ENCODE results near the gene CRYBB3.
"Not testable (repeated sequence)": the region's sequence is repeated elsewhere in the genome, so short reads cannot be mapped to it uniquely, and the experiment has no call there.

Gene CRYBB3

DNA sequence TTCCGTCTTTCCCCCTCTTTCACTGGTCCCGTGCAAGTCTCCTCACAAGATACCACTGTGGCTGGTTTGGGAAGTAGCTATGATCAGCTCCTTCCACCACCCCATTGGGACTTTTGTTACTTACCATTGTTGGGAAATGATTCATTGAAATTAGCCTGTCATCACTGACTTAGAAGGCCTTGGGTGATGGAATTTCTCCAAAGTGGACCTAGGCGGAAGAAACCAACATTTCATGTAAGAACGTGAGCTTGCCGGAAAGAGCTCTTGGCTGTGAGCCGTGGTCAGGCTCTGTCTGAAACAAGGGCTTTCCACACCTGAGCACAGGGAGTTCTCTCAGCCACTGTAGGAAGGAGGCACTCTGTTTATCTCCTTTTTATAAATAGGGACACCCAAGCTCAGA, 23.5 kb upstream of the CRYBB3 start:
- no peak for DNase-seq

- DNase-seq = no peak
These were observed 22.9 kb upstream of the CRYBB3 start for GRCh38 chr22:25176799-25177198.

DNA sequence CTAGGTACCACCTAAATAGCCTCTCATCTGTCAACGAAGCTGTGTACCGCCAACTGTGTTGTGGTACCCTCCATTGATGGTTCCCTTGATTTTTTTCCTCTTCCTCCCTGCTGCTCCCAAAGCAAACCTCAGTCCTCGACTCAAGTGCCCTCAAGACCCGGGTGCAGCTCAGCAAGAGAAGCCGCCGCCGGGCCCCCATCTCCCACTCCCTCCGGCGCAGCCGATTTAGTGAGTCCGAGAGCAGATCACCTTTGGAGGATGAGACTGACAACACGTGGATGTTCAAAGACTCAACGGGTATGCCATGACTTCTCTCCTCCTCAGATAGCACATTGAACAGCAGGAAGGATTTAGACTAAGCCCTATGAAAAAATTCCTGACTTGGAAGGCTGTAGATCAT, 22.4 kb upstream of the CRYBB3 start:
- DNase-seq = no peak

DNA sequence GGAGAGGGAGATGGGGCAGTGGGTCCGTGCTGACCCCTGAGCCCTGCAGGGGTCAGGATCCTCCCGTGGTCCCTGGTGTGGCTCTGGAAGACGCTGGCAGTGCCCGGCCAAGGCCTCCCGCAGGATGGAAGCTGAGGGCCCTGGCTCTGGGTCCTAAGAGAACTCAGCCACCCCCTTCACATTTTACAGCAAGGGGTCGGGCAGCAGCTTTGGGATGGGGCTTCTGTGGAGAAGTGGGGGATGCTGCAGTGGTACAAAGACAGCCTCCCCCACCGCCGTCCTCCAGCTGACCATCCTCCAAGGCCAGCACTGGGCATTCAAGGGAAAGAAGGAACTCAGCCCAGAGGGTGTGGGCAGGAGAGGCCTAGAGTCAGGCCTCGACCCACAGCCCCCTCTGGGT, 21.8 kb upstream of the CRYBB3 start:
- no peak for DNase-seq

DNA sequence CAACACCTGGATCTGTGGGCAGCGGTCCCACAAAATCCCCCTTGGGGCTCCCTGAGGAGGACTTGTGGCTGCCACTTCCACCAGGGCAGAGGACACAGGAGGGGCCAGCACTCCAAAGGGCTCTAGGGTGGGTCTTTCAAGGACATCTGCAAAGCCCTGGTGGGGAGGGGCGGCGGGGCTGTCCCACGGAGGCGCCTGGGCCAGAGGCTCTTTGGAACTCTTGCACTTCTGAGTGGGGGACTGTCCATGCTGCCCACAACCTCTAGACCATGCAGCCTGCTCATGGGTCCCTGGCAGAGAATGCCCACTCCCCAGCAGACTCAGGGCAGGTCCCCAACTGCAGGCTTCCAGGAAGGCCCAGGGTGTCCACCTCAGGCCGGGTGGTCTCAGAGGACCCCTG, 21.3 kb upstream of the CRYBB3 start:
- not testable (repeated sequence) for DNase-seq

- DNase-seq = not testable (repeated sequence)
These were observed 20.6 kb upstream of the CRYBB3 start for GRCh38 chr22:25178869-25179631.

GRCh38 chr22:25182131-25183110, 17.2 kb upstream of the CRYBB3 start:
- DNase-seq = no peak

- DNase-seq = no peak
These were observed 15.6 kb upstream of the CRYBB3 start for GRCh38 chr22:25183949-25184619.

DNA sequence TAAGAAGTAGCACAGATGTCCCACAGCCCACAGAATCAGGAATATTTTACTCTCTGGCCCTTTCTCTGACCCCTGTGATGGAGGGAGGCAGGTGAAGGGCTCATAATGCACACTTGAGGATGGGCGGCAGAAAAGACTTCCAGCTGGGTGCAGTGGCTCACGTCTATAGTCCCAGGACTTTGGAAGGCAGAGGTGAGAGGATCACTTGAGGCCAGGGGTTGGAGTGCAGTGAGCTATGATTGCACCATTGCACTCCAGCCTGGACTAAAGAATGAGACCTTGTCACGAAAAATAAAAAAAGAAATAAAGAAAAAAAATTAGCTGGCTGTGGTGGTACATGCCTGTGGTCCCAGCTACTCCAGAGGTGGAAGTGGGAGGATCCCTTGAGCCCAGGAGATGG, 13.5 kb upstream of the CRYBB3 start:
- DNase-seq = no peak

- no peak for DNase-seq
These were observed 12.2 kb upstream of the CRYBB3 start for GRCh38 chr22:25187469-25187868.

DNA sequence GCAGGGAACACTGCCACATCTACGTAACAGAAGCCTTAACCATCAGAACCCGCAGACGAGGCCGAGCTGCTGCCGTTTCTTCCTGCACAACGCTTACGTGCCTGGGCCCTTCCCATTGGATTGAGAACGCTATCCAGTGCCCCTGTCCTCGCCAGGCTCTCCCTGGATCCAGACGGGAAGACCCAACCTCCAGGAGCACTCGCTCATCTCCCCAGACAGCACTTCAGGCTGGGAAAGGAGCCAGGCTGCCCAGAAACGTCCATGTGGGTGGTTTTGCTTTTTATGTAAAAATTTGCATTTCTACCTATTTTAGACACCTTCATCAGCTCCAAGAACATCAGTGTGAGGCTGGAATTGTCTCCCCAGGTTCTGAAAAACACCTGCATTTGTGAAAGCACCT, 7.3 kb upstream of the CRYBB3 start:
- DNase-seq = no peak

DNA sequence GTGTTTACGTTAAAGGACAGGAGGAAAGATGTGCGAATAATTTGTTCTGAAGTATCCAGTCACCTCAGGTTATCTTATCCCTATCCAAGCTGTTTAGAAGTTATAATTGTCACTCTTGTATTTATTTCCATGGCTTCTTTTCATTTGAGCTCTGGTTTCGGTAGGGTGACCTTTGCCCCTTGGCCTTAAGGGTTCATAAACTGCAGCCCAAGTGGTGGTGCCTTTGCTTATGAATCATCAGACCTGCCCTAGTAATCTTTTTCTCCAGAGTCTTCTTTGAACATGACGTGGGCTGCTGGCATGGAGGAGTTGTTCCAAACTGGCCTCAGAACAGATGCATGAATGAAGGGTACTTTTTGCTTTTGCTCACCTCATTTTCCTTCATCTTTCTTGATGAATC, 6.5 kb upstream of the CRYBB3 start:
- DNase-seq = no peak

DNA sequence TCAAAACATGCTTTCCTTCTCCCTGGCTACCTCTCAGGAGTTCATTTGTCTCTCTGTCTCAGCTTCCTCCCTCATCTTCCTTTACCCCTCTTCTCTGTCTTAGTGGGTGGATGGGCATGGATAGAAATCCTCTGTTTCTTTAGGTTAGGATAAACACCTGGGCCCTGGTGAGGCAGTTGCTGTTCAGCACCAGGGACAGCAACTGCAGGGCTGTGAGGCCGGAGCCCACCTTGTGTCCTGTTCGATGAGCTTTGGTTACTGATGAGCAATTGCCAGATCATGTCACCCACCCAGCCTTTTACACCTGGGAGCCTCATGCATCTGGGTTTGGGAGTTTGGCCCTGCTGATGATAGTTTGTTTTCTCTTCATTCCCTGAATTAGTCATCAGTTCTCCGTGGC, 6.1 kb upstream of the CRYBB3 start:
- no peak for DNase-seq

DNA sequence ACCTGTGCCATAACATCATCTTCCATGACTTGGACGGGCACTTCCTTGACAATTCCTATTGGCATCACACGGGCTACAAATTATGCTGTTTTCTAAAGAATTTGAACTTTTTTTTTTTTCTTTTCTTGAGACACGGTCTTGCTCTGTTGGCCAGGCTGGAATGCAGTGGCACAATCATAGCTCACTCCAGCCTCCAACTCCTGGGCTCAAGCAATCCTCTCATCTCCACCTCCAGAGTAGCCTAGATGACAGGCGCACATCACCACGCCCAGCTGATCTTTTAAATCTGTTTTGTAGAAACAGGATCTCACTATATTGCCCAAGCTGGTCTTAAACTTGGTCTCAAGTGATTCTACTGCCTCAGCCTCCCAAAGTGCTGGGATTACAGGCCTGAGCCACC, 3.3 kb upstream of the CRYBB3 start:
- DNase-seq = no peak

- no peak for DNase-seq
These were observed 2.3 kb upstream of the CRYBB3 start for GRCh38 chr22:25197340-25197739.

DNA sequence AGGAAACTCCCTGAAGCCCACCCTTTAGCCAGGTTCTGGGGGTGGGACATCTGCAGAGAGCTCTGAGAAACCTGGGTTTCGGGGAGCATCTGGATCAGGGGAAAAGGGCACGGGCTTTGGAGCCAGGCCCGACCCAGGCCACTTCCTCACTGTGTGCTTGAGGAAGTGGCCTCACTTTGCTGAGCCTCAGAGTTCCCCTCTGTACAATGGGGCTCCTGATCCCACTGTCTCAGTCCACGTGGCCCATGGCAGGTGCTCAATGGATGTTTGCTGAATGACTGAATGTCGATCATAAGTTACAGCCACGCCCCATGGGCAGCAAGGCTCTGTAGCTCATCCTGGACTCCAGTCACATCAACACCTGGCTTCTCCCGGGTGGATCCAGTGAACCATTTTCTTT, 1.3 kb downstream of the CRYBB3 start:
- no peak for DNase-seq

DNA sequence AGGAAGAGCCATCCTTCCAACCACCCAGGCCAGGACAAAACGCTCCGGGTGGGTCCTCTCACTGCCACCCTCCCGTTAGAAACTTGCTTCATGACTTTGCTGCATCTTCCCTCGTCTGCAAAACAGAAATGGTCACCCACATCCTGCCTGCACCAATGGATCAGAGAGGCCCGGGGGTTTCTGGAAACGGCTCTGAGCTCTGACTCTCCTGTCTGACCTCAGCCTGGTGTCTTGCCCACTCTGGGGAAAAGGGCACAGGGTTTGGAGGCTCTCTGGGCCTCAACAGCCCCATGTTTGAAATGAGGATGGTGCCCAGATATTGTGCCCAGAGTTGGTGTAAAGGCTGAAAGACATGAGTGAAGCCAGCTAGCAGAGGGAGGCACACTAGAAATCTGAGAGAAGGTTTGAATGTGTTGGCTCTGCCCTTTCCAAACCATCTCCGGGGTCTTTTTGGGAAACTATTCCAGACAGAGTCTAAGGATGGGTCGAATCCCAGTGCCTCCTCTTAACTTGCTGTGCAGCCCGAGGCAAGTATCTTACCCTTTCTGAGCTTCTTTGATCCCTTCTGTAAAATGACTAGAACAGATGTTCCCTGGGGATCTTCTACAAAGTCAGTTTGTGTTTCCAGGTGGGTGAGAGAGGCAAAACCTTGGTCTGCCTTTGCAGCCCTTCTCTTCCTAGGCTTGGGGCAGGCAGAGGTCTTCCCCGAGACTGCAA, 2.1 kb downstream of the CRYBB3 start:
- no peak for DNase-seq

GRCh38 chr22:25202290-25202921, 2.7 kb downstream of the CRYBB3 start:
- DNase-seq = no peak

DNA sequence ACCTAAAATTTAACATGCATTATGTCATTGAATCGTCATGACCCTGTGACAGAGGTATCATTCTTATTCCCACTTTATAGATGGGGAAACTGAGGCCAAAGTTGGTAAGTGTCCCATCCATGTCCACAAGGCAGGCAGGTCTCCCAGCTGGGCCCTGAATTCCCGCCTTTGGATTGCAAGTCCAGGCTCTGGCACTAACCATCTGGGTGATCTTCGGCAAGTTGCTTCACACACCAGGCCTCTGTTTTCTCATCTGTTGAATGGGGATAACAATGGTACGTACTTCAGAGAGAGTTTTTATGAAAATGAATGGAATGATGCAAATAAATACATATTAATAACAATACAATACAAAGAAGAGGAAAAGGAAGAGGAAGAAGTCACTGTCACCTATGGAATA, 3.4 kb downstream of the CRYBB3 start:
- DNase-seq = no peak

GRCh38 chr22:25204547-25204946, 4.9 kb downstream of the CRYBB3 start:
- DNase-seq = not testable (repeated sequence)

- DNase-seq = no peak
These were observed 6.2 kb downstream of the CRYBB3 start for GRCh38 chr22:25205847-25206246.

DNA sequence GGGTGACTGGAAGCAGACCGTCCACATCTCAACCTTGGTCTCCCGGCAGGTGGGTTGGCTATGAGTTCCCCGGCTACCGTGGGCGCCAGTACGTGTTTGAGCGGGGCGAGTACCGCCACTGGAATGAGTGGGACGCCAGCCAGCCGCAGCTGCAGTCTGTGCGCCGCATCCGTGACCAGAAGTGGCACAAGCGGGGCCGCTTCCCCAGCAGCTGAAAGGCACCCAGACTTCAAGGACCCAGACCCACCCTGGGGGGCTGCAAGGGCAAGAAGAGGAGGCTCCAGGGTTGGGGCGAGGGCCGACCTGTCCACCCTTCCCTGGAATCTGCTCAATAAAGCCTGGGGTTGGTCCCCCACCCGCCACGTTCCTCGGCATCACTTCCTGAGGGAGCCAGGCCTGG, 7.3 kb downstream of the CRYBB3 start:
- no peak for DNase-seq

Data from NCI-H2029 (cell line).